ENCODE data around the gene HYAL2. TPM values are rescaled to one million over a fixed set of nuclear protein-coding genes. Genes with fewer than 3 reads are reported as not detected.

The HYAL2 gene
- total RNA-seq, 2 experiments from 2014 or later = 7.7 to 19.7 TPM

GRCh38 chr3:50358355-50358910 is 35.9 kb upstream of the HYAL2 start:
- ChIA-PET CTCF (ENCODE audit: unreplicated experiment) (no interaction called here), POLR2A (interaction anchor here (0.5 kb wide), 1 partner anchor 77 kb away, joined by 8 read pairs; no protein-coding TSS in a partner anchor)
- no peak for TF ChIP-seq CTCF (conservative IDR thresholded peaks at IDR 0.05; ENCODE audit: low read length)
- TF ChIP-seq EZH2phosphoT487 (IDR thresholded peaks at IDR 0.05; ENCODE audit: borderline replicate concordance, low read depth, low read length) = no peak
- peaks cover 40% of the 10 kb centered on the region for H3K4me1 ChIP-seq (ENCODE audit: insufficient read depth, low read length, poor library complexity, severe bottlenecking)
- H2AFZ ChIP-seq (ENCODE audit: low read length) = no peak overlapping the region
- 0 out of 2 replicates have a peak, but pooled peaks cover 4% of the 10 kb centered on the region for H4K20me1 ChIP-seq (ENCODE audit: insufficient read depth, low read length)
- H3K4me3 ChIP-seq (ENCODE audit: low read depth, low read length, poor library complexity, severe bottlenecking) = peak overlapping the region; percentile 76
- intact Hi-C loops (cut with micrococcal nuclease; ENCODE audit: unreplicated experiment) = no loop called here
- H3K9me3 ChIP-seq (ENCODE audit: low read length) = no peaks in the 10 kb centered on the region
- BruUV-seq (replicated peaks) = no TSS peak
- peaks cover 23% of the 10 kb centered on the region; the same call in 1 of the 2 replicates for H3K79me2 ChIP-seq (ENCODE audit: insufficient read depth, low read depth, low read length)
- H3K36me3 ChIP-seq (ENCODE audit: insufficient read depth, low read length) = peaks cover 33% of the 10 kb centered on the region
- H3K9me2 ChIP-seq (ENCODE audit: insufficient read depth, low read length) = no peaks in the 10 kb centered on the region
- no peak overlapping the region for H3K27ac ChIP-seq (ENCODE audit: low read depth, low read length, poor library complexity, severe bottlenecking)
- peak overlapping the region; percentile 82 for H3K4me2 ChIP-seq (ENCODE audit: low read length)
- DNase-seq (ENCODE audit: low spot score) = no peak

- Histone ChIP-seq H3K4me3 (ENCODE audit: low read depth, low read length, poor library complexity, severe bottlenecking) (peak overlapping the region; percentile 76), H3K9me2 (ENCODE audit: insufficient read depth, low read length) (no peaks in the 10 kb centered on the region), H3K4me1 (ENCODE audit: insufficient read depth, low read length, poor library complexity, severe bottlenecking) (peaks cover 40% of the 10 kb centered on the region), H3K4me2 (ENCODE audit: low read length) (peak overlapping the region; percentile 82), H4K20me1 (ENCODE audit: insufficient read depth, low read length) (0 out of 2 replicates have a peak, but pooled peaks cover 4% of the 10 kb centered on the region), H3K79me2 (ENCODE audit: insufficient read depth, low read depth, low read length) (peaks cover 23% of the 10 kb centered on the region; the same call in 1 of the 2 replicates), H3K27ac (ENCODE audit: low read depth, low read length, poor library complexity, severe bottlenecking) (no peak overlapping the region), H3K9me3 (ENCODE audit: low read length) (no peaks in the 10 kb centered on the region), H3K36me3 (ENCODE audit: insufficient read depth, low read length) (peaks cover 42% of the 10 kb centered on the region), H2AFZ (ENCODE audit: low read length) (no peak overlapping the region)
- intact Hi-C loops (cut with micrococcal nuclease; ENCODE audit: unreplicated experiment) = no loop called here
- no peak for TF ChIP-seq EZH2phosphoT487 (IDR thresholded peaks at IDR 0.05; ENCODE audit: borderline replicate concordance, low read depth, low read length)
- no peak for TF ChIP-seq CTCF (conservative IDR thresholded peaks at IDR 0.05; ENCODE audit: low read length)
- no TSS peak for BruUV-seq (replicated peaks)
- ChIA-PET POLR2A (interaction anchor here (0.7 to 1.4 kb wide), 3 partner anchors 20 to 122 kb away, joined by 3 to 6 read pairs (median 4); partner anchors contain the start of gene GNAI2), CTCF (ENCODE audit: unreplicated experiment) (no interaction called here)
- DNase-seq (ENCODE audit: low spot score) = no peak
Measured at GRCh38 chr3:50357481-50357880, 34.9 kb upstream of the HYAL2 start.

GRCh38 chr3:50356553-50356952 is 34.0 kb upstream of the HYAL2 start:
- Histone ChIP-seq H3K79me2 (ENCODE audit: insufficient read depth, low read depth, low read length) (peaks cover 23% of the 10 kb centered on the region; the same call in 1 of the 2 replicates), H3K4me3 (ENCODE audit: low read depth, low read length, poor library complexity, severe bottlenecking) (peak overlapping the region; percentile 76), H3K4me2 (ENCODE audit: low read length) (peak overlapping the region; percentile 82), H3K9me2 (ENCODE audit: insufficient read depth, low read length) (no peaks in the 10 kb centered on the region), H4K20me1 (ENCODE audit: insufficient read depth, low read length) (0 out of 2 replicates have a peak, but pooled peaks cover 4% of the 10 kb centered on the region), H2AFZ (ENCODE audit: low read length) (no peak overlapping the region), H3K4me1 (ENCODE audit: insufficient read depth, low read length, poor library complexity, severe bottlenecking) (peaks cover 43% of the 10 kb centered on the region), H3K36me3 (ENCODE audit: insufficient read depth, low read length) (peaks cover 42% of the 10 kb centered on the region), H3K27ac (ENCODE audit: low read depth, low read length, poor library complexity, severe bottlenecking) (no peak overlapping the region), H3K9me3 (ENCODE audit: low read length) (no peaks in the 10 kb centered on the region)
- no TSS peak for BruUV-seq (replicated peaks)
- intact Hi-C loops (cut with micrococcal nuclease; ENCODE audit: unreplicated experiment) = no loop called here
- CTCF ChIA-PET (ENCODE audit: unreplicated experiment) = no interaction called here
- DNase-seq (ENCODE audit: low spot score) = no peak
- TF ChIP-seq CTCF (conservative IDR thresholded peaks at IDR 0.05; ENCODE audit: low read length) = no peak
- no peak for TF ChIP-seq EZH2phosphoT487 (IDR thresholded peaks at IDR 0.05; ENCODE audit: borderline replicate concordance, low read depth, low read length)
- POLR2A ChIA-PET = interaction anchor here (1.0 to 1.4 kb wide), 2 partner anchors 19 to 20 kb away, joined by 4 to 6 read pairs; no protein-coding TSS in a partner anchor
